GM21619 (cell line): ENCODE measurements around the gene GIMAP8.

ENCODE experiments used
- ATAC-seq: cut with Tn5 transposase; IDR thresholded peaks from one replicate; pipeline ENCODE4 v1.9.1; 2021; ENCODE audit not compliant: unreplicated experiment

Gene GIMAP8

DNA sequence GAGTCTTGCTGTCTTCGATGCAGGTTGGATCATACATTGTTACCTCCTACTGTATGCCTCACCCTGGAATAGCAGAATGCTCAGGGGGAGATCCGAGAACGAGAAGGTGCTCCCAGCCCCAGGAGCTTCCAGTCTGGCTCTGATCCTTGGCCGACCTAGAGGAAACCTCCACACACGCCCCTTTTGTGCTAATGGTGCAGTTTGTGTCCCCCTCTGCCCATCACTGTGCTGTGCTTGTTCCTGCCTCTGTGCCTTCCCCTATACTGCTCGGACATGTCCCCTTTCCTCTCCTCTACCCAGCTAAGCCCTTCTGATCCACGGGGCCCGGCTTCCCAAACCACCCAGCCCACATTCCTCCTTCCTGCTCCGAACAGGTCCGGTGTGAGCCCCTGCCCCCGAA lies 38.8 kb upstream of the GIMAP8 start:
- no peak for ATAC-seq

DNA sequence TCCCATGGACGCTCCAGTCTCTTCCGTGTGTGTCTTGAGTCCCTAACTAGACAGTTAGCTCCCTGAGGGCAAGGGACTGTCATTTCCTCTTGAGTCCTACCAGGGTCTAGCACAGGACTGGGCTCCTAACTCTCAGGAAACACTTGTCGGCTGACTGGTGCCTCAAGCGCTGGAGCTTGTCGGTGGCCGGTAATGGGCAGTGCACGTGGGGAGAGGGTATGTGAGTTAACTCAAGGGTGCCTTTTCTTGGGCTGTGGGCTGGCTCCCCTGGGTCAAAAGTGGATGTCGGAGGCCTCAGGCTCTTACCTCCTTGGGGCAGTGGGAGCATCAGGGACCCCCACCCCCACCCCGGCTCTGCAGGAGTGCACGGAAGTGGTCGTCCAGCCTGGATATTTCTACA lies 38.4 kb upstream of the GIMAP8 start:
- no peak for ATAC-seq

DNA sequence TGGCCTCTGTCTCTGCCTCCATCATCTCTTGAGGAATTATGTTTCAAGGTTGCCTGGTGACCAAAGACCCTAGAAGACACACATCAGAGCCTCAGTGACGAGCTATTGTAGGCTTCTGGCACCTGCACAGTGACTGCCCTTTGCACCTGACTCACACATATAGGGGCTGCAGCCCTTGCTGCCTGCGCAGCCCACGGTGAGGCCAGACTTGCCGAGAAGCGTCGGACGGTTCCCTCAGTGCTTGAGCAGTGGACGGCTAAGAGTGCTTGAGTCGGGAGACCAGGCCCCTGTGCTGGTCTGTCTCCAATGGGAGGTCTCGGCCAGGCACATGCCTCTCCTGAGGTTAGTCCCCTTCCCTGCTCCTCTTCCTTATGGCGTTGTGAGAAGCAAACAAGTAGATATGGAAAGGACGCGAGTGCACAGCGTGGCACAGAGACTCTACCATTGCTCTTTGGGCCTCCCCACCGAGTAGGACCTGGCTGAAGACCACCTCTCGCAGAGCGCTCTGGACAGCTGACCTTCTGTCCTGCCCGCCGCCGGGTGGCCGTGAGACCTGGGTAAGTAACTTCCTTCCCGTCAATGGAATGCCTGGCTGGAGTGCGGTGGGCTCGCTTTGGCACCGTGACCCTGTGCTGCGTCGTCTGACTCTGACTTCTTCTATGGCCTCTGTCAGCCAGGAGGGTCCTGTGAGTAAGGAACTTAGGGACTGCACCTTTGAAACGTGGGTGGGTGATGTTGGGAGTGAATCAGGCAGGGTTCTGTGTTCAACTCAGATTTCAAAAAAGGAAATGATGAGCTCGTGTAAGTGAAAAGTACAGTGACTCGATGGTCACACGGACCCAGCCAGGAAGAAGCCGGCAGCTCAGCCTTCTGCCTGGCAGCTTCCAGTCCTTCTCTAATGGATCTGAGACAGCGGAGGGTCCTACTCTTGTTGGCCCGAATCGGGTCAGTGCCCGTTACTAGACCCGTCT lies 37.6 kb upstream of the GIMAP8 start:
- ATAC-seq, result no peak

- no peak for ATAC-seq
Measured at GRCh38 chr7:150413640-150414081, 36.8 kb upstream of the GIMAP8 start.

- ATAC-seq, result no peak
Measured at GRCh38 chr7:150415161-150416153, 35.0 kb upstream of the GIMAP8 start.

- no peak for ATAC-seq
Measured at GRCh38 chr7:150417239-150417638, 33.2 kb upstream of the GIMAP8 start.

DNA sequence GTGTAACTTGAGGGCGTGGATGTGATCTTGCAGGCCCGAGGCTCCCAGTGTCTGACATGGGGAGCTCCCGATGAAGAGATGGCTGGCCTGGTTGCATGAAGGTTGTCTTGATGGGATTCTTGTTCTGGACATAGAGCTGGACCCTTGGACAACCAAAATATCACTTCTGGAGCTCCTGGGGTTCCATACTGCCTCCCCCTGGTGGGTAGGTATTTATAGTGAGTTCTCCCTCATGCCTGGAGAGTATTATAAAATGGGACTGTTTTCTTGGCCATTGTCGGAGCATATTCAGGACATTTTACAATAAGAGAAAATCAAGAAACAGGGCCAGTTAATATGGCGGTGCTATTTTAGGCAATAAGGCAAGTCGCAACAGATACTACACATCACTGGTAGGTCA lies 32.6 kb upstream of the GIMAP8 start:
- no peak for ATAC-seq

GRCh38 chr7:150420242-150420641 lies 30.2 kb upstream of the GIMAP8 start:
- ATAC-seq, result no peak

DNA sequence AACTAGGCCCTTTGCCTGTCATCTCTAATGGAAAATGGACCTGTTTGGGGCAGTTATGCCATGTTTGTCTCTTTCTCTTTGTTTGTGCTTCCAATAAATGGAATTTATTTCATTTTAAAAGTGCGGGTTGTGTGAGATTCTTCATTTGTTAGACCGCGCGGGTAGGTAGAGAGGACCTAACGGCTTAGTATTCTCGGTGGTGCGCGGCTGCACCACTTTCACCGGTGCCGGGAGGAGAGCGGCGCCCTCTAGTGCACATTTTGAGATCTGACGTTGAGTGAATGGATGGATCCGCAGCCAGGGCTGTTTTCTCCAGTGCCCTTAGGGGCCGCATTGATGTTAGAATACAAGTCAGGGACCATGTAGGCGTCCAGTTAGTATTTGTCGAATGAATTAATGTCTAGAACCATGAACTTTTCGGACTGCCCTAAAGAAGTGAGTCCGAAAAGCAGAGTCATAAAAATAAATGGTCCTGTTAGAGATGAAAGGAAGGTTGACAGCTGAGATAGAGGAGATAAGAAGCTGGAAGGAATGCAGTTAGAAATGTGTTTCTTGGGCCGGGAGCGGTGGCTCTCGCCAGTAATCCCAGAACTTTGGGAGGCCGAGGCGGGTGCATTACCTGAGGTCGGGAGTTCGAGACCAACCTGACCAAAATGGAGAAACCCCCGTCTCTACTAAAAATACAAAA lies 29.3 kb upstream of the GIMAP8 start:
- peak; percentile 98 for ATAC-seq

DNA sequence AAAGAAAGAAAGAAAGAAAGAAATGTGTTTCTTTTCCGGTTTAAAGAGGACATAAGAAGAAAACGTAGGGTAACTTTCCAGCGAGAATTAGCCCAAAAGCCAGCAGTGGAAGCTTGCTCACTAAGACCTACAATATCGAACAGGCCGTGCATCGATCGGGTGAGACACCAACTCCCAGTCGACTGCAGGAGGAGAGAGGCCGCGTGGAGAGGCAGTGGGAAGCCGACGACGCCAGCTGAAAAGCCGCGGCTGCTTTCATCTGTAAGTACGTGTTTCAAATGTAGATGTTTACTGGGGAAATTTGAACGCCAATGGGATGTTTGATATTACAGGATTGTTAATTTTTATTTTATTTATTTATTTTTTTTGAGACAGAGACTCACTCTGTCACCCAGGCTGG lies 28.6 kb upstream of the GIMAP8 start:
- ATAC-seq, result no peak

GRCh38 chr7:150425670-150426069 lies 24.8 kb upstream of the GIMAP8 start:
- ATAC-seq, result no peak

DNA sequence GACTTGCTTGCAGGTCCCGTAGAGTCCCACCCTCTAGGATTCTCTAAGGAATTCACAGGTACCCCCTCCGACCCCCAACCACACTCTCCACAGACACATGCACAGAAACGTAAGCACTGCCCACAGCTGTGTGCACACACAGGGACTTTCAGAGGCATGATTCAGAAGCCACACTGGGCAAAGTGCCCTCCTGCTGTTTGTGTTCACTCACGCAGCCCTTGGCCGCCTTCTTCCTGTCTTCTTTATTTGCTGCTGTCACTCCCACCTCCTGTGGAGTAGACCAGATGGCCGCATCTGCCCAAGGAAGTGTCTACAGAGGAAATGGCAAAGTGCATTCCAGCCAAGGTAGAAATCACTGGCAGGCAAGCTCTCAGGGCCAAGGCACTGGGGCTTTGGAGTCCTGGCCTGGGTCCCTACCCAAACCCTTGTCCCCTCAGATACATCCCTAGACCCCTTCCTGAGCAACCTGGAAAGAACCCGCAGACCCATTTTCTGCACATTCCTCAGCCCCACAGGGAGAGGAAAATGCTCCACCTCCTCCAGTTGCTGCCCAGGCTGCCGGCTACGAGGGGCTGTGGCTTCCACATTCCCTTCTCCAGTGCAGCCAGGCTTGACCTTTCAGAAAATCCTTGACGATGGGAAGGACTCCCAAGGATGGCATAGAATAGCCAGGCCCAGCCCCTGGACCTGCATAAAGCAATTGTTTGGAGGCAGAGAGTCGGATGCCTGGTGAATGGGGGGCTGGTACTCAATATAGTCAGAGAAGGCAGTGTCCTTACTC lies 21.6 kb upstream of the GIMAP8 start:
- no peak for ATAC-seq

- ATAC-seq, result no peak
Measured at GRCh38 chr7:150429699-150430098, 20.7 kb upstream of the GIMAP8 start.

GRCh38 chr7:150430465-150431085 lies 19.9 kb upstream of the GIMAP8 start:
- no peak for ATAC-seq

- no peak for ATAC-seq
Measured at GRCh38 chr7:150431839-150432658, 18.4 kb upstream of the GIMAP8 start.

GRCh38 chr7:150432915-150433892 lies 17.2 kb upstream of the GIMAP8 start:
- ATAC-seq, result peak; percentile 31

GRCh38 chr7:150434240-150434639 lies 16.2 kb upstream of the GIMAP8 start:
- ATAC-seq, result no peak

DNA sequence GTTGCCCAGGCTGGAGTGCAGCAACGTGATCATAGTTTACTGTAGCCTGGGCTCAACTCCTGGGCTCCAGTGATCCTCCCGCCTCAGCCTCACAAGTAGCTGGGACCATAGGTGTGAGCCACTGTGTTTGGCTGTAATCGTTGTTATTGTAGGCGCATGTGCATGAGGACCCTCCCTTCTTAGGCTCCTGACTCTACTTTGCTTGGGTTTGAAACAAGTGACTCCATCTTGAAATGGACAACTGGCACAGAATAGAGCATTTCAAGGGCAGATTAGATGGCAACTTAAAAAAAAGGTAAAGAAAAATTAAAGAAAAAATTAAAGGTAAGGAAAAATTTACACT lies 15.4 kb upstream of the GIMAP8 start:
- ATAC-seq, result no peak
